HepG2 (cell line): Measurements from ENCODE around the gene ATOH7. TPM values are rescaled to one million over a fixed set of nuclear protein-coding genes. Genes with fewer than 3 reads are reported as not detected.

Experiments
- ATAC-seq: fragments of 200-7000 bp; cut with Tn5 transposase; 3 replicates; pipeline ENCODE4 v1.9.1; 2020; ENCODE audit warnings: mild to moderate bottlenecking, moderate library complexity
- BruUV-seq: library from RNA; stranded (reverse); fragments of 400-500 nt; replicated peaks from 2 replicates; lab custom pipeline; 2021; lab: Mats Ljungman, UMichigan
- CTCF ChIA-PET: fragments of 300-600 bp; formaldehyde crosslinking; extraction: SDS; loops from one replicate; lab custom pipeline; 2021; ENCODE audit warnings: low total read pairs, inconsistent platforms, low intra/inter-chr PET ratio; lab: Yijun Ruan, JAX
- POLR2A ChIA-PET: fragments of 350-600 bp; sonication (Branson Sonifier 250); formaldehyde crosslinking; loops from one replicate; lab custom pipeline; 2020; ENCODE audit warnings: antibody characterized with exemption, inconsistent platforms; lab: Yijun Ruan, JAX
- DNase-seq: peaks from one replicate; pipeline ENCODE4 v3.0.0-alpha.2; 2015; ENCODE audit warnings: low spot score
- FAIRE-seq: peaks from 3 replicates; lab custom pipeline; 2011; peaks lifted over from hg19 to GRCh38; lab: Jason Lieb, UNC
- H2AFZ ChIP-seq: one replicate; pipeline ENCODE4 v1.6.1; 2011; ENCODE audit warnings: low read length, inconsistent platforms
- H3K27ac ChIP-seq: fragments of 300-600 bp; 3 replicates; pipeline ENCODE4 v1.8.0; 2011; ENCODE audit warnings: mixed run types, mild to moderate bottlenecking, mixed read lengths, low read length, inconsistent platforms; ENCODE audit not compliant: insufficient read depth; ENCODE audit errors: extremely low read length
- H3K27me3 ChIP-seq, 2 experiments: fragments of 200-600 bp in 1 of 2; 2 replicates in 1 of 2; 3 replicates in 1 of 2; pipeline versions ENCODE4 v1.6.0 to v1.8.0; 2011; ENCODE audit warnings: low read length in 2 of 2, mild to moderate bottlenecking in 2 of 2, moderate library complexity in 2 of 2, inconsistent platforms in 1 of 2; ENCODE audit not compliant: insufficient read depth in 2 of 2, control insufficient read depth in 1 of 2
- H3K36me3 ChIP-seq, 2 experiments: fragments of 200-600 bp in 1 of 2; replicated peaks in 1 of 2; 2 replicates in 1 of 2; 3 replicates in 1 of 2; pipeline versions ENCODE4 v1.5.1 to v1.8.0; 2011; ENCODE audit warnings: low read length in 2 of 2, inconsistent platforms in 1 of 2; ENCODE audit not compliant: insufficient read depth in 2 of 2, control insufficient read depth in 1 of 2
- H3K4me1 ChIP-seq: 2 replicates; pipeline ENCODE4 v1.5.1; 2012; ENCODE audit warnings: low read length, inconsistent platforms; ENCODE audit not compliant: insufficient read depth
- H3K4me2 ChIP-seq: 2 replicates; pipeline ENCODE4 v1.6.0; 2011; ENCODE audit warnings: low read depth, low read length, inconsistent platforms
- H3K4me3 ChIP-seq, 3 experiments: fragments of 200-600 bp in 1 of 3; sonication (generic), shearing (Covaris generic) in 1 of 3; replicated peaks in 1 of 3; 2 replicates each; pipeline ENCODE4 v1.5.1; 2011 to 2016; ENCODE audit warnings: low read length in 3 of 3, inconsistent platforms in 2 of 3, low read depth in 2 of 3, mild to moderate bottlenecking in 2 of 3, control low read depth in 1 of 3, mixed read lengths in 1 of 3; ENCODE audit not compliant: insufficient read depth in 1 of 3
- H3K79me2 ChIP-seq: one replicate; pipeline ENCODE4 v1.6.1; 2011; ENCODE audit warnings: low read length, inconsistent platforms; ENCODE audit not compliant: insufficient read depth
- H3K9ac ChIP-seq: 2 replicates; pipeline ENCODE4 v1.6.0; 2011; ENCODE audit warnings: mild to moderate bottlenecking, low read depth, low read length, inconsistent platforms; ENCODE audit not compliant: insufficient read depth
- H3K9me3 ChIP-seq: 2 replicates; pipeline ENCODE4 v1.5.1; 2012; ENCODE audit warnings: mild to moderate bottlenecking, low read length
- H4K20me1 ChIP-seq: 2 replicates; pipeline ENCODE4 v1.6.0; 2011; ENCODE audit warnings: inconsistent platforms, mild to moderate bottlenecking, low read length, moderate library complexity; ENCODE audit not compliant: insufficient read depth
- BCLAF1 ChIP-seq: fragments of 450-650 bp; IDR thresholded peaks from 2 replicates; pipeline ENCODE4 v1.6.1; 2017; ENCODE audit warnings: mild to moderate bottlenecking
- KLF16 ChIP-seq, 2 experiments: sonication (generic) in 1 of 2; formaldehyde crosslinking in 1 of 2; IDR thresholded peaks; 2 replicates each; pipeline versions ENCODE4 v1.6.1 to v1.8.0; 2016 to 2023; ENCODE audit warnings: missing genetic modification reagents in 2 of 2, missing compliant biosample characterization in 1 of 2
- NFE2L2 ChIP-seq: fragments of 150-350 bp; IDR thresholded peaks from 2 replicates; pipeline ENCODE4 v1.6.1; 2014; ENCODE audit warnings: low read length
- REPIN1 ChIP-seq: sonication (generic); formaldehyde crosslinking; IDR thresholded peaks from 2 replicates; pipeline ENCODE4 v1.8.0; 2022; ENCODE audit warnings: missing genetic modification reagents, low read depth, mild to moderate bottlenecking, borderline replicate concordance
- SKI ChIP-seq: fragments of 450-650 bp; IDR thresholded peaks from one replicate; pipeline ENCODE4 v1.6.1; 2018; ENCODE audit warnings: mild to moderate bottlenecking; ENCODE audit not compliant: partially characterized antibody
- SP5 ChIP-seq: IDR thresholded peaks from 2 replicates; pipeline ENCODE4 v1.6.1; 2016; ENCODE audit warnings: low read depth, borderline replicate concordance
- ZNF235 ChIP-seq: sonication (generic); formaldehyde crosslinking; IDR thresholded peaks from 2 replicates; pipeline ENCODE4 v1.8.1; 2023; ENCODE audit warnings: mild to moderate bottlenecking, missing genetic modification reagents, borderline replicate concordance
- ZNF331 ChIP-seq: sonication (generic); formaldehyde crosslinking; IDR thresholded peaks from 2 replicates; pipeline ENCODE4 v1.4.0; 2020; ENCODE audit warnings: missing genetic modification reagents
- ZNF597 ChIP-seq: sonication (generic); formaldehyde crosslinking; IDR thresholded peaks from 2 replicates; pipeline ENCODE4 v1.5.0; 2020; ENCODE audit warnings: missing genetic modification reagents
- WGBS: methylation state at CpG from one replicate; pipeline ENCODE4 v1.1.6; 2017; ENCODE audit warnings: low lambda C conversion rate; 5-methylcytosine and 5-hydroxymethylcytosine counted together
- in situ Hi-C: cut with HindIII; loops from 2 replicates; pipeline ENCODE4 v1.10.0; 2017; ENCODE audit warnings: low pct_unique_long_range_greater_than_20kb; ENCODE audit not compliant: extremely low pct_ligation_motif_present
- intact Hi-C: fragments of 100-400 bp; cut with micrococcal nuclease; formaldehyde crosslinking; loops from one replicate; pipeline ENCODE4 v1.10.0; 2022; ENCODE audit not compliant: unreplicated experiment
- polyA plus RNA-seq, 8 experiments: library from polyadenylated mRNA; depleted of rRNA in 3 of 8; stranded (reverse) in 7 of 8; unstranded in 1 of 8; fragments of >200 nt; fragmentation: Illumina TruSeq in 4 of 8; extraction: Trizol in 4 of 8; gene quantifications; 2 replicates each; pipeline versions ENCODE4 v1.2.1 to v1.2.3, GENCODE V29; 2011 to 2016; ENCODE audit warnings: low read depth in 4 of 8, missing spikeins in 1 of 8, mixed read lengths in 1 of 8; ENCODE audit not compliant: insufficient read depth in 1 of 8
- total RNA-seq, 5 experiments: library from RNA; depleted of rRNA; stranded (reverse); fragments of >200 nt; fragmentation: Illumina TruSeq; extraction: Trizol; gene quantifications; 2 replicates each; pipeline ENCODE4 v1.2.3, GENCODE V29; 2016; ENCODE audit warnings: low read depth in 1 of 5
- TF ChIP-seq, protein P1 (sequence below): sonication (generic); formaldehyde crosslinking; IDR thresholded peaks from 2 replicates; pipeline ENCODE4 v1.4.0; 2020; ENCODE audit warnings: missing genetic modification reagents
- TF ChIP-seq, protein P2 (sequence below), 2 experiments: IDR thresholded peaks; 2 replicates each; pipeline ENCODE4 v1.6.1; 2011 to 2012; ENCODE audit warnings: low read length in 2 of 2, borderline replicate concordance in 1 of 2, low read depth in 1 of 2, mild to moderate bottlenecking in 1 of 2, moderate library complexity in 1 of 2

ATOH7 gene
- total and polyA plus RNA-seq, 2 of the 13 experiments (the other 11 are each of a cell fraction or from before 2014, with no cell fraction given), result 0.07 to 0.11 TPM

- Histone ChIP-seq H3K79me2 (no peaks in the 10 kb centered on the region), H3K27me3 (no peaks in the 10 kb centered on the region), H3K9me3 (no peaks in the 10 kb centered on the region), H3K9ac (no peak overlapping the region), H4K20me1 (no peaks in the 10 kb centered on the region), H3K4me1 (no peaks in the 10 kb centered on the region), H3K27ac (no peak overlapping the region), H3K36me3 (no peaks in the 10 kb centered on the region), H2AFZ (no peak overlapping the region), H3K4me2 (no peak overlapping the region), H3K4me3 (no peak overlapping the region)
- ATAC-seq (no peak), DNase-seq (no peak), FAIRE-seq (no peak)
- in situ Hi-C loops, result no loop called here
- POLR2A ChIA-PET, result no interaction called here
- no TSS peak for BruUV-seq
- 17% methylated on average over 3 of the region's 3 CpGs for WGBS
- CTCF ChIA-PET, result no interaction called here
- intact Hi-C loops, result no loop called here
- no peak for TF ChIP-seq REPIN1
- TF ChIP-seq SP5 (CRISPR knock-in tag), result no peak
- TF ChIP-seq, protein P1, sequence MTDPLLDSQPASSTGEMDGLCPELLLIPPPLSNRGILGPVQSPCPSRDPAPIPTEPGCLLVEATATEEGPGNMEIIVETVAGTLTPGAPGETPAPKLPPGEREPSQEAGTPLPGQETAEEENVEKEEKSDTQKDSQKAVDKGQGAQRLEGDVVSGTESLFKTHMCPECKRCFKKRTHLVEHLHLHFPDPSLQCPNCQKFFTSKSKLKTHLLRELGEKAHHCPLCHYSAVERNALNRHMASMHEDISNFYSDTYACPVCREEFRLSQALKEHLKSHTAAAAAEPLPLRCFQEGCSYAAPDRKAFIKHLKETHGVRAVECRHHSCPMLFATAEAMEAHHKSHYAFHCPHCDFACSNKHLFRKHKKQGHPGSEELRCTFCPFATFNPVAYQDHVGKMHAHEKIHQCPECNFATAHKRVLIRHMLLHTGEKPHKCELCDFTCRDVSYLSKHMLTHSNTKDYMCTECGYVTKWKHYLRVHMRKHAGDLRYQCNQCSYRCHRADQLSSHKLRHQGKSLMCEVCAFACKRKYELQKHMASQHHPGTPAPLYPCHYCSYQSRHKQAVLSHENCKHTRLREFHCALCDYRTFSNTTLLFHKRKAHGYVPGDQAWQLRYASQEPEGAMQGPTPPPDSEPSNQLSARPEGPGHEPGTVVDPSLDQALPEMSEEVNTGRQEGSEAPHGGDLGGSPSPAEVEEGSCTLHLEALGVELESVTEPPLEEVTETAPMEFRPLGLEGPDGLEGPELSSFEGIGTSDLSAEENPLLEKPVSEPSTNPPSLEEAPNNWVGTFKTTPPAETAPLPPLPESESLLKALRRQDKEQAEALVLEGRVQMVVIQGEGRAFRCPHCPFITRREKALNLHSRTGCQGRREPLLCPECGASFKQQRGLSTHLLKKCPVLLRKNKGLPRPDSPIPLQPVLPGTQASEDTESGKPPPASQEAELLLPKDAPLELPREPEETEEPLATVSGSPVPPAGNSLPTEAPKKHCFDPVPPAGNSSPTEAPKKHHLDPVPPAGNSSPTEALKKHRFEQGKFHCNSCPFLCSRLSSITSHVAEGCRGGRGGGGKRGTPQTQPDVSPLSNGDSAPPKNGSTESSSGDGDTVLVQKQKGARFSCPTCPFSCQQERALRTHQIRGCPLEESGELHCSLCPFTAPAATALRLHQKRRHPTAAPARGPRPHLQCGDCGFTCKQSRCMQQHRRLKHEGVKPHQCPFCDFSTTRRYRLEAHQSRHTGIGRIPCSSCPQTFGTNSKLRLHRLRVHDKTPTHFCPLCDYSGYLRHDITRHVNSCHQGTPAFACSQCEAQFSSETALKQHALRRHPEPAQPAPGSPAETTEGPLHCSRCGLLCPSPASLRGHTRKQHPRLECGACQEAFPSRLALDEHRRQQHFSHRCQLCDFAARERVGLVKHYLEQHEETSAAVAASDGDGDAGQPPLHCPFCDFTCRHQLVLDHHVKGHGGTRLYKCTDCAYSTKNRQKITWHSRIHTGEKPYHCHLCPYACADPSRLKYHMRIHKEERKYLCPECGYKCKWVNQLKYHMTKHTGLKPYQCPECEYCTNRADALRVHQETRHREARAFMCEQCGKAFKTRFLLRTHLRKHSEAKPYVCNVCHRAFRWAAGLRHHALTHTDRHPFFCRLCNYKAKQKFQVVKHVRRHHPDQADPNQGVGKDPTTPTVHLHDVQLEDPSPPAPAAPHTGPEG (CRISPR knock-in tag), result no peak
- TF ChIP-seq ZNF597 (CRISPR knock-in tag), result no peak
- TF ChIP-seq ZNF235, result no peak
- TF ChIP-seq KLF16 (CRISPR knock-in tag; IDR thresholded peaks at IDR 0.05), result no peak
- TF ChIP-seq ZNF331, result no peak
- no peak for TF ChIP-seq SKI
- TF ChIP-seq NFE2L2, result no peak
- TF ChIP-seq, protein P2, sequence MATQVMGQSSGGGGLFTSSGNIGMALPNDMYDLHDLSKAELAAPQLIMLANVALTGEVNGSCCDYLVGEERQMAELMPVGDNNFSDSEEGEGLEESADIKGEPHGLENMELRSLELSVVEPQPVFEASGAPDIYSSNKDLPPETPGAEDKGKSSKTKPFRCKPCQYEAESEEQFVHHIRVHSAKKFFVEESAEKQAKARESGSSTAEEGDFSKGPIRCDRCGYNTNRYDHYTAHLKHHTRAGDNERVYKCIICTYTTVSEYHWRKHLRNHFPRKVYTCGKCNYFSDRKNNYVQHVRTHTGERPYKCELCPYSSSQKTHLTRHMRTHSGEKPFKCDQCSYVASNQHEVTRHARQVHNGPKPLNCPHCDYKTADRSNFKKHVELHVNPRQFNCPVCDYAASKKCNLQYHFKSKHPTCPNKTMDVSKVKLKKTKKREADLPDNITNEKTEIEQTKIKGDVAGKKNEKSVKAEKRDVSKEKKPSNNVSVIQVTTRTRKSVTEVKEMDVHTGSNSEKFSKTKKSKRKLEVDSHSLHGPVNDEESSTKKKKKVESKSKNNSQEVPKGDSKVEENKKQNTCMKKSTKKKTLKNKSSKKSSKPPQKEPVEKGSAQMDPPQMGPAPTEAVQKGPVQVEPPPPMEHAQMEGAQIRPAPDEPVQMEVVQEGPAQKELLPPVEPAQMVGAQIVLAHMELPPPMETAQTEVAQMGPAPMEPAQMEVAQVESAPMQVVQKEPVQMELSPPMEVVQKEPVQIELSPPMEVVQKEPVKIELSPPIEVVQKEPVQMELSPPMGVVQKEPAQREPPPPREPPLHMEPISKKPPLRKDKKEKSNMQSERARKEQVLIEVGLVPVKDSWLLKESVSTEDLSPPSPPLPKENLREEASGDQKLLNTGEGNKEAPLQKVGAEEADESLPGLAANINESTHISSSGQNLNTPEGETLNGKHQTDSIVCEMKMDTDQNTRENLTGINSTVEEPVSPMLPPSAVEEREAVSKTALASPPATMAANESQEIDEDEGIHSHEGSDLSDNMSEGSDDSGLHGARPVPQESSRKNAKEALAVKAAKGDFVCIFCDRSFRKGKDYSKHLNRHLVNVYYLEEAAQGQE (IDR thresholded peaks at IDR 0.05; ENCODE audit: borderline replicate concordance in 1 of 2, low read depth in 1 of 2, low read length in 2 of 2), result no peak
- TF ChIP-seq BCLAF1, result no peak
These were observed 39.8 kb downstream of the ATOH7 start for GRCh38 chr10:68192113-68192512.
